ENCODE results near the gene SMAD2. TPM values are rescaled to one million over a fixed set of nuclear protein-coding genes. Genes with fewer than 3 reads are reported as not detected.

SMAD2 gene
- total RNA-seq, 1 experiment from 2014 or later: 25.5 TPM

- H2AFZ ChIP-seq (ENCODE audit: low read length): no peak overlapping the region
- H3K36me3 ChIP-seq (ENCODE audit: low read depth, low read length): no peaks in the 10 kb centered on the region
- H3K4me2 ChIP-seq (ENCODE audit: low read length): peak overlapping the region; percentile 13; the same call in 1 of the 2 replicates
- intact Hi-C loops (cut with micrococcal nuclease): no loop called here
- ATAC-seq (0 out of 2 replicates have a peak, but pooled peaks have one; percentile 32), DNase-seq (peak; percentile 28)
- H3K4me3 ChIP-seq (ENCODE audit: low read length): no peak overlapping the region
- CTCF ChIA-PET: no interaction called here
- no peaks in the 10 kb centered on the region for H4K20me1 ChIP-seq (ENCODE audit: low read length)
- peaks cover 57% of the 10 kb centered on the region for H3K79me2 ChIP-seq (ENCODE audit: low read length)
- no peak overlapping the region for H3K9ac ChIP-seq (ENCODE audit: low read length)
- TF ChIP-seq CTCF (conservative IDR thresholded peaks at IDR 0.05; ENCODE audit: low read depth, low read length) (no peak), EZH2 (IDR thresholded peaks at IDR 0.05; ENCODE audit: low read length, unreplicated experiment) (no peak), EZH2phosphoT487 (IDR thresholded peaks at IDR 0.05; ENCODE audit: borderline replicate concordance, low read length) (no peak)
- H3F3A ChIP-seq (ENCODE audit: low read length, unreplicated experiment): no peaks in the 10 kb centered on the region
- H3K9me2 ChIP-seq (replicated peaks; ENCODE audit: low read length): no peaks in the 10 kb centered on the region
- H3K27me3 ChIP-seq (ENCODE audit: low read length): no peaks in the 10 kb centered on the region
- BruUV-seq (replicated peaks): no TSS peak
- peaks cover 19% of the 10 kb centered on the region for H3K4me1 ChIP-seq (ENCODE audit: insufficient read depth, low read length)
- POLR2A ChIA-PET (ENCODE audit: unreplicated experiment): interaction anchor here (0.6 kb wide), 1 partner anchor 49 kb away, joined by 6 read pairs; no protein-coding TSS in a partner anchor
- H3K27ac ChIP-seq (ENCODE audit: low read length): peak overlapping the region; percentile 18; the same call in 1 of the 2 replicates
- H3K9me3 ChIP-seq (ENCODE audit: low read length): no peaks in the 10 kb centered on the region
Measured at GRCh38 chr18:47898696-47899095, 31.8 kb downstream of the SMAD2 start.

GRCh38 chr18:47898055-47898454 is 32.4 kb downstream of the SMAD2 start:
- no peak for TF ChIP-seq CTCF (conservative IDR thresholded peaks at IDR 0.05; ENCODE audit: low read depth, low read length)
- TF ChIP-seq EZH2 (IDR thresholded peaks at IDR 0.05; ENCODE audit: low read length, unreplicated experiment): no peak
- TF ChIP-seq EZH2phosphoT487 (IDR thresholded peaks at IDR 0.05; ENCODE audit: borderline replicate concordance, low read length): no peak
- DNase-seq: no peak
- intact Hi-C loops (cut with micrococcal nuclease): no loop called here
- H3K79me2 ChIP-seq (ENCODE audit: low read length): peaks cover 51% of the 10 kb centered on the region
- no peaks in the 10 kb centered on the region for H3F3A ChIP-seq (ENCODE audit: low read length, unreplicated experiment)
- ATAC-seq: no peak
- no peak overlapping the region for H3K4me2 ChIP-seq (ENCODE audit: low read length)
- no peaks in the 10 kb centered on the region for H3K27me3 ChIP-seq (ENCODE audit: low read length)
- H2AFZ ChIP-seq (ENCODE audit: low read length): no peak overlapping the region
- CTCF ChIA-PET: no interaction called here
- H3K9me2 ChIP-seq (replicated peaks; ENCODE audit: low read length): no peaks in the 10 kb centered on the region
- no peak overlapping the region for H3K4me3 ChIP-seq (ENCODE audit: low read length)
- no peaks in the 10 kb centered on the region for H4K20me1 ChIP-seq (ENCODE audit: low read length)
- no peaks in the 10 kb centered on the region for H3K36me3 ChIP-seq (ENCODE audit: low read depth, low read length)
- no peaks in the 10 kb centered on the region for H3K9me3 ChIP-seq (ENCODE audit: low read length)
- H3K9ac ChIP-seq (ENCODE audit: low read length): no peak overlapping the region
- H3K4me1 ChIP-seq (ENCODE audit: insufficient read depth, low read length): peaks cover 25% of the 10 kb centered on the region
- no peak overlapping the region for H3K27ac ChIP-seq (ENCODE audit: low read length)
- no TSS peak for BruUV-seq (replicated peaks)
- POLR2A ChIA-PET (ENCODE audit: unreplicated experiment): no interaction called here

- Histone ChIP-seq H3K36me3 (ENCODE audit: low read depth, low read length) (no peaks in the 10 kb centered on the region), H3K9ac (ENCODE audit: low read length) (no peak overlapping the region), H3K9me3 (ENCODE audit: low read length) (no peaks in the 10 kb centered on the region), H3K4me2 (ENCODE audit: low read length) (no peak overlapping the region), H4K20me1 (ENCODE audit: low read length) (no peaks in the 10 kb centered on the region), H3K4me3 (ENCODE audit: low read length) (no peak overlapping the region), H2AFZ (ENCODE audit: low read length) (no peak overlapping the region), H3K9me2 (replicated peaks; ENCODE audit: low read length) (no peaks in the 10 kb centered on the region), H3K27me3 (ENCODE audit: low read length) (no peaks in the 10 kb centered on the region), H3K27ac (ENCODE audit: low read length) (no peak overlapping the region), H3K4me1 (ENCODE audit: insufficient read depth, low read length) (peaks cover 34% of the 10 kb centered on the region), H3F3A (ENCODE audit: low read length, unreplicated experiment) (no peaks in the 10 kb centered on the region), H3K79me2 (ENCODE audit: low read length) (peaks cover 28% of the 10 kb centered on the region)
- DNase-seq (no peak), ATAC-seq (no peak)
- no TSS peak for BruUV-seq (replicated peaks)
- TF ChIP-seq EZH2 (IDR thresholded peaks at IDR 0.05; ENCODE audit: low read length, unreplicated experiment): no peak
- no peak for TF ChIP-seq EZH2phosphoT487 (IDR thresholded peaks at IDR 0.05; ENCODE audit: borderline replicate concordance, low read length)
- ChIA-PET POLR2A (ENCODE audit: unreplicated experiment) (no interaction called here), CTCF (no interaction called here)
- intact Hi-C loops (cut with micrococcal nuclease): no loop called here
Measured at GRCh38 chr18:47895565-47896250, 34.8 kb downstream of the SMAD2 start.
